T-cell (primary cell): ENCODE results near the gene GBP2. TPM values are rescaled to one million over a fixed set of nuclear protein-coding genes. Genes with fewer than 3 reads are reported as not detected.
"Not testable (repeated sequence)": the region's sequence is repeated elsewhere in the genome, so short reads cannot be mapped to it uniquely, and the experiment has no call there.

ENCODE experiments used
- ATAC-seq, 4 experiments: fragments of 200-7000 bp in 3 of 4; fragments of 150-1000 bp in 1 of 4; cut with Tn5 transposase; replicated peaks in 1 of 4; 1 replicate in 3 of 4; 2 replicates in 1 of 4; pipeline ENCODE4 v1.10.0; 2021; ENCODE audit warnings: moderate library complexity in 3 of 4, mild to moderate bottlenecking in 2 of 4, moderate number of reproducible peaks in 1 of 4
- CTCF ChIA-PET, 2 donors: fragments of 300-600 bp; sonication (Branson Sonifier 250); formaldehyde crosslinking; loops; one replicate each; lab custom pipeline; 2022; ENCODE audit warnings: antibody characterized with exemption in 2 of 2; lab: Charles Lee
- POLR2A ChIA-PET, 2 donors: fragments of 300-600 bp; sonication (Branson Sonifier 250); formaldehyde crosslinking; loops; one replicate each; lab custom pipeline; 2022; ENCODE audit warnings: antibody characterized with exemption in 2 of 2; lab: Charles Lee
- DNase-seq, 35 experiments: peaks; one replicate each; pipeline versions ENCODE4 v3.0.0 to v3.0.0-alpha.2; 2013 to 2023
- H3K27ac ChIP-seq: one replicate; pipeline ENCODE4 v1.5.1; 2013; ENCODE audit warnings: low read length
- H3K27me3 ChIP-seq, 2 experiments: replicated peaks in 1 of 2; 1 replicate in 1 of 2; 2 replicates in 1 of 2; pipeline versions ENCODE4 v1.6.1 to v1.7.0; 2013; ENCODE audit warnings: low read length in 1 of 2, mixed read lengths in 1 of 2; ENCODE audit not compliant: control insufficient read depth in 2 of 2, insufficient read depth in 2 of 2; ENCODE audit errors: extremely low read depth in 1 of 2
- H3K36me3 ChIP-seq, 2 donors: 1 replicate in 1 of 2; 2 replicates in 1 of 2; pipeline versions ENCODE4 v1.6.1 to v1.7.0; 2013; ENCODE audit warnings: low read length in 1 of 2; ENCODE audit not compliant: control insufficient read depth in 2 of 2, insufficient read depth in 1 of 2; ENCODE audit errors: extremely low read depth in 1 of 2
- H3K4me1 ChIP-seq, 2 experiments: 1 replicate in 1 of 2; 2 replicates in 1 of 2; pipeline versions ENCODE4 v1.6.1 to v1.7.0; 2013; ENCODE audit warnings: low read length in 2 of 2, mixed read lengths in 1 of 2; ENCODE audit not compliant: insufficient read depth in 2 of 2, control insufficient read depth in 1 of 2; ENCODE audit errors: extremely low read depth in 1 of 2
- H3K4me3 ChIP-seq, 2 donors: 1 replicate in 1 of 2; 2 replicates in 1 of 2; pipeline versions ENCODE4 v1.5.1 to v1.7.0; 2013; ENCODE audit warnings: mild to moderate bottlenecking in 2 of 2, low read length in 1 of 2, moderate library complexity in 1 of 2; ENCODE audit not compliant: control insufficient read depth in 1 of 2; ENCODE audit errors: extremely low read depth in 1 of 2
- H3K9me3 ChIP-seq: 2 replicates; pipeline ENCODE4 v1.7.0; 2013
- H3K27ac Mint-ChIP-seq, 2 donors: one replicate each; pipeline ENCODE4 v1.8.0; 2020 to 2021; ENCODE audit warnings: mild to moderate bottlenecking in 2 of 2, mixed read lengths in 2 of 2
- H3K27me3 Mint-ChIP-seq, 2 donors: one replicate each; pipeline ENCODE4 v1.8.0; 2021 to 2022; ENCODE audit warnings: mixed read lengths in 2 of 2
- H3K36me3 Mint-ChIP-seq: one replicate; pipeline ENCODE4 v1.8.0; 2021; ENCODE audit warnings: mixed read lengths
- H3K4me1 Mint-ChIP-seq, 3 donors: one replicate each; pipeline ENCODE4 v1.8.0; 2020 to 2022; ENCODE audit warnings: mixed read lengths in 3 of 3, mild to moderate bottlenecking in 1 of 3
- H3K4me3 Mint-ChIP-seq, 3 donors: one replicate each; pipeline ENCODE4 v1.8.0; 2020 to 2022; ENCODE audit warnings: mild to moderate bottlenecking in 3 of 3, mixed read lengths in 3 of 3, moderate library complexity in 3 of 3
- H3K9me3 Mint-ChIP-seq, 3 donors: one replicate each; pipeline ENCODE4 v1.8.0; 2020 to 2022; ENCODE audit warnings: mixed read lengths in 3 of 3
- WGBS: methylation state at CpG from one replicate; pipeline ENCODE4 v1.1.5; 2013; ENCODE audit warnings: missing lambda C conversion rate; ENCODE audit not compliant: insufficient coverage; 5-methylcytosine and 5-hydroxymethylcytosine counted together
- total RNA-seq, 35 experiments: library from RNA in 6 of 35; stranded (reverse) in 6 of 35; fragments of 120-200 nt in 1 of 35; gene quantifications; one replicate each; pipeline versions ENCODE4 v1.2.1 to v1.2.4 and lab custom pipeline; 2013 to 2026

GBP2 gene
- total RNA-seq, 5 donors from 2014 or later (not counting 1 experiment from before 2014, with no cell fraction given), result 82.2 to 226 (median 186) TPM

DNA sequence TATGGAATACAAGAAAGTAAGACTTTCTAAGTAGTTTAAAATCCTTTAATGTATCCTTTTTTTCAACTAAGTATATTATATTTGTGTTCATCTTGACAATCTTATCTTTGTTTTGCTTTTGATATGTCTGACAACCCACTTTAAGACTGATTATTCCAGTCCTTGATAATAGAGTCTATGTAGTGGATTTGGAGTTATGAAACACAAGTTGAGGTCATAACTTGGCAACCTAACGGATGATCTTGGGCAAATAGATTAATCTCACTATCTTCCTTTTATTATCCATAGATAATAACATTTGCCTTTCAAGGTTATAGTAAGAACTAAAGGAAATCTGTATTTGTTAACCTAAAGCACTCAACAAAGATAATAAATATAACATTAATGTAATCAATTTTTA, 4.8 kb upstream of the GBP2 start:
- no peaks in the 10 kb centered on the region for H3K36me3 Mint-ChIP-seq
- no CpG with 5 or more reads among the region's 1 CpG for WGBS
- H3K27me3 Mint-ChIP-seq, result peaks cover 0 to 2% of the 10 kb centered on the region in 2 donors
- no peak overlapping the region for H3K27ac ChIP-seq
- no peaks in the 10 kb centered on the region for H3K9me3 ChIP-seq
- H3K27ac Mint-ChIP-seq, result peak overlapping the region in 1 of 2 donors; percentile 100
- ChIA-PET POLR2A (no interaction called here), CTCF (no interaction called here)
- ATAC-seq (no peak), DNase-seq (no peak)
- H3K36me3 ChIP-seq, result no peaks in the 10 kb centered on the region
- H3K4me1 Mint-ChIP-seq, result peaks cover 31 to 38% (median 32%) of the 10 kb centered on the region in 3 donors
- H3K4me1 ChIP-seq, result peaks cover 19 to 26% of the 10 kb centered on the region in 2 experiments
- peaks cover 0 to 7% of the 10 kb centered on the region in 2 experiments for H3K27me3 ChIP-seq
- H3K4me3 Mint-ChIP-seq, result no peak overlapping the region
- no peak overlapping the region for H3K4me3 ChIP-seq
- H3K9me3 Mint-ChIP-seq, result peaks cover 0 to 9% (median 0%) of the 10 kb centered on the region in 3 donors

GRCh38 chr1:89129911-89130310, 4.0 kb upstream of the GBP2 start:
- ChIA-PET CTCF (no interaction called here), POLR2A (interaction anchor here (0.6 to 0.7 kb wide), 3 partner anchors 14 to 69 kb away, joined by 3 read pairs; no protein-coding TSS in a partner anchor)
- Mint-ChIP-seq H3K9me3 (peaks cover 0 to 4% (median 0%) of the 10 kb centered on the region in 3 donors), H3K27me3 (peaks cover 0 to 2% of the 10 kb centered on the region in 2 donors), H3K4me3 (peak overlapping the region in 1 of 3 donors; percentile 66), H3K27ac (peak overlapping the region; percentile 96 to 100), H3K36me3 (no peaks in the 10 kb centered on the region), H3K4me1 (peaks cover 31 to 43% (median 32%) of the 10 kb centered on the region in 3 donors)
- peak overlapping the region; percentile 80 for H3K27ac ChIP-seq
- DNase-seq, result no peak
- peaks cover 0 to 7% of the 10 kb centered on the region in 2 experiments for H3K27me3 ChIP-seq
- H3K36me3 ChIP-seq, result no peaks in the 10 kb centered on the region
- 100% methylated on average over 1 of the region's 4 CpGs for WGBS
- H3K4me1 ChIP-seq, result peaks cover 19 to 26% of the 10 kb centered on the region in 2 experiments
- no peak overlapping the region for H3K4me3 ChIP-seq
- no peak for ATAC-seq
- no peaks in the 10 kb centered on the region for H3K9me3 ChIP-seq

DNA sequence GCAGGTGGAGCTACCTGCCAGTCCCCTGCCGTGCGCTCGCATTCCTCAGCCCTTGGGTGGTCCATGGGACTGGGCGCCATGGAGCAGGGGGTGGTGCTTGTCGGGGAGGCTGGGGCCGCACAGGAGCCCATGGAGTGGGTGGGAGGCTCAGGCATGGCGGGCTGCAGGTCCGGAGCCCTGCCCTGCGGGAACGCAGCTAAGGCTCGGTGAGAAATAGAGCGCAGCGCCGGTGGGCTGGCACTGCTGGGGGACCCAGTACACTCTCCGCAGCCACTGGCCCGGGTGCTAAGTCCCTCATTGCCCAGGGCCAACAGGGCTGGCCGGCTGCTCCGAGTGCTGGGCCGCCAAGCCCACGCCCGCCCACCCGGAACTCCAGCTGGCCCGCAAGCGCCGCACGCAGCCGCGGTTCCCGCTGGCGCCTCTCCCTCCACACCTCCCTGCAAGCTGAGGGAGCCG, 2.1 kb upstream of the GBP2 start:
- ATAC-seq, H3K36me3 ChIP-seq, H3K4me3 ChIP-seq, DNase-seq, H3K27me3 ChIP-seq, H3K27me3 Mint-ChIP-seq, H3K9me3 ChIP-seq, POLR2A ChIA-PET, H3K9me3 Mint-ChIP-seq: not testable (repeated sequence)
- H3K27ac ChIP-seq, result peak overlapping the region; percentile 74
- peaks cover 10% of the 10 kb centered on the region for H3K36me3 Mint-ChIP-seq
- peaks cover 40 to 55% (median 49%) of the 10 kb centered on the region in 3 donors for H3K4me1 Mint-ChIP-seq
- 97% methylated on average over 14 of the region's 31 CpGs for WGBS
- H3K4me3 Mint-ChIP-seq, result peak overlapping the region in 1 of 3 donors; percentile 94
- H3K27ac Mint-ChIP-seq, result peak overlapping the region in 1 of 2 donors; percentile 99
- H3K4me1 ChIP-seq, result peaks cover 27 to 33% of the 10 kb centered on the region in 2 experiments
- CTCF ChIA-PET, result interaction anchor here (1.4 to 1.9 kb wide), 4 partner anchors 42 to 148 kb away, joined by 5 to 7 read pairs (median 6); no protein-coding TSS in a partner anchor

GRCh38 chr1:89126602-89127565, 970 bp upstream of the GBP2 start:
- ChIA-PET CTCF (interaction anchor here (0.8 to 1.9 kb wide), 13 partner anchors 9 to 231 kb away, joined by 3 to 11 read pairs (median 5); partner anchors contain the start of genes GBP1 (in 1 of the 2) and GBP5 (in 1 of the 2)), POLR2A (interaction anchor here (0.5 to 1.2 kb wide), 9 partner anchors 9 to 484 kb away, joined by 3 to 10 read pairs (median 4); partner anchors contain the start of genes GBP1 (in 1 of the 2) and GBP5 (in 1 of the 2))
- Histone ChIP-seq H3K4me3 (peak overlapping the region; percentile 23 to 77), H3K27ac (peak overlapping the region; percentile 74), H3K4me1 (peaks cover 29 to 38% of the 10 kb centered on the region in 2 experiments)
- peak; percentile 60 to 85 (median 76) for DNase-seq
- Mint-ChIP-seq H3K4me1 (peaks cover 51 to 66% (median 60%) of the 10 kb centered on the region in 3 donors), H3K4me3 (peak overlapping the region; percentile 92 to 95 (median 94)), H3K36me3 (peaks cover 20% of the 10 kb centered on the region), H3K27ac (peak overlapping the region; percentile 98 to 99)
- not testable (repeated sequence) for H3K9me3 ChIP-seq, H3K27me3 Mint-ChIP-seq, H3K27me3 ChIP-seq, H3K36me3 ChIP-seq, H3K9me3 Mint-ChIP-seq
- 2% methylated on average over 16 of the region's 23 CpGs for WGBS
- peak; percentile 19 to 35 (median 26) for ATAC-seq

DNA sequence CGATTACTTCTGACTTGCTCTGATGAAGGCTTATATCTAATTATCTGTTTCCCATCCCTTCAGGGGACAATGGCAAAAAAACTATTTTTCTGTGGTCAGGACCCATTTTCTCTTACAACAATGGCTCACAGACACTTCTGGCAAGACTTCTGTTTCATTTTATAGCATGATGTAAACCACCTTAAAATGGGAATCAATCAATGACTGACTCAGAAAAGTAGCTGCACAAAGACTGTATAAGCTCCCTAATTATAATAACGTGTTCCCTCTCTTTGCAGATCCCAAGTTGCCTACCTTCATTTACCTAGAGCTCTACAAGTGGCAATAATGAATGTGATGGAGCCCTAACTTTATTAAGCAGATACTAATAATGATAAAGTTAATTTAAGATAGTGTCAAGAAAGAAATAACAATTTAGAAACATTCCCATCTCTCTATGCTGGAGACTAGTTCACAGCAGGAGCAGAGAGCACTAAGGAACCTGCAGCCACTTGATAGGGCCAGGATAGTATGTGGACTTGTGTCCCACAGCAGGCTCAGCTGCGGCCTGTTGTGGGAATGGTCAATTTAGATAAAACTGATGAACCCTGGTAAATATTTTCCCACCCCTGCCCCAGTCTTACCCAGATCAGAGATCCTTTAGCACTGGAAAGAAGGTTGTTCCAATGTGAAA, 538 bp downstream of the GBP2 start:
- Mint-ChIP-seq H3K4me1 (peaks cover 57 to 65% (median 65%) of the 10 kb centered on the region in 3 donors), H3K27me3 (no peaks in the 10 kb centered on the region), H3K9me3 (no peaks in the 10 kb centered on the region), H3K36me3 (peaks cover 24% of the 10 kb centered on the region), H3K27ac (peak overlapping the region; percentile 98 to 100), H3K4me3 (peak overlapping the region; percentile 92 to 100 (median 94))
- no peaks in the 10 kb centered on the region for H3K9me3 ChIP-seq
- DNase-seq, result peak in 1 of 35 experiments; percentile 10
- POLR2A ChIA-PET, result interaction anchor here (0.6 to 0.7 kb wide), 4 partner anchors 16 to 62 kb away, joined by 3 to 8 read pairs (median 4); no protein-coding TSS in a partner anchor
- no peaks in the 10 kb centered on the region for H3K27me3 ChIP-seq
- CTCF ChIA-PET, result interaction anchor here in 1 of 2 donors (0.9 to 2.0 kb wide), 2 partner anchors 84 to 141 kb away, joined by 3 to 6 read pairs; no protein-coding TSS in a partner anchor
- H3K36me3 ChIP-seq, result peaks cover 2 to 14% of the 10 kb centered on the region in 2 donors
- ATAC-seq, result peak; percentile 11 to 29 (median 18)
- H3K27ac ChIP-seq, result peak overlapping the region; percentile 74
- peak overlapping the region; percentile 77 to 94 for H3K4me3 ChIP-seq
- peaks cover 33 to 38% of the 10 kb centered on the region in 2 experiments for H3K4me1 ChIP-seq
- no CpG with 5 or more reads among the region's 3 CpGs for WGBS
